Epithelial cell of proximal tubule (primary cell): Measurements from ENCODE around the gene AGAP3. TPM values are rescaled to one million over a fixed set of nuclear protein-coding genes. Genes with fewer than 3 reads are reported as not detected.

Source experiments
- DNase-seq: peaks from one replicate; pipeline ENCODE4 v3.0.0-alpha.2; 2011; ENCODE audit warnings: low read depth
- H3K4me3 ChIP-seq: 2 replicates; pipeline ENCODE4 v1.5.1; 2011; ENCODE audit warnings: low read depth, mild to moderate bottlenecking, low read length
- total RNA-seq: library from RNA; depleted of rRNA; stranded (reverse); fragments of >200 nt; gene quantifications from 2 replicates; pipeline ENCODE4 v1.2.3, GENCODE V29; 2015
- TF ChIP-seq, protein P1 (sequence below): conservative IDR thresholded peaks from 2 replicates; pipeline ENCODE4 v1.5.1; 2012; ENCODE audit warnings: low read depth, mild to moderate bottlenecking, low read length

Gene AGAP3
- total RNA-seq, 1 donor from 2014 or later = 60.1 TPM

DNA sequence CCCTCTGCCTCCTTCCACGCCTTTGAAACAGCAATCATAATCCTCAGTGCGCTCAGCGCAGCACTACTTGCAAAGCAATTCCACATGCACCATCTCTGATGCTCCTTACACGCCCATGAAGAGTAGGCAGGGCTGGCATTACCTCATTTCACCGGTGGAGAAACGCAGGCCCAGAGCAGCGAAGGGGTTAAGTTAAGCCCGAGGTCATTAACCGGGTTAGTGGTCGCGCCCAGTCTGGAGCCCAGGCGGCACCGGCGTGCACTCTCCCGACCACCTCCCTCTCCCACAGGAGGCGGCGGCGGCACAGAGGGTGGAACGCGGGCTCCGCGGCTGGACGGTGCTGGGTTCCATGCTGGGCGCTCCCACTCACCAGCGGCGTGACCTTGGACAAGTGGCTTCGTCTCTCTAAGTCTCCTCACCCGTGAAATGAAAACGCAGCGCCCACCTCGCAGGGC lies 6.2 kb upstream of the AGAP3 start:
- no peak for DNase-seq
- H3K4me3 ChIP-seq = peak overlapping the region; percentile 95
- TF ChIP-seq, protein P1, sequence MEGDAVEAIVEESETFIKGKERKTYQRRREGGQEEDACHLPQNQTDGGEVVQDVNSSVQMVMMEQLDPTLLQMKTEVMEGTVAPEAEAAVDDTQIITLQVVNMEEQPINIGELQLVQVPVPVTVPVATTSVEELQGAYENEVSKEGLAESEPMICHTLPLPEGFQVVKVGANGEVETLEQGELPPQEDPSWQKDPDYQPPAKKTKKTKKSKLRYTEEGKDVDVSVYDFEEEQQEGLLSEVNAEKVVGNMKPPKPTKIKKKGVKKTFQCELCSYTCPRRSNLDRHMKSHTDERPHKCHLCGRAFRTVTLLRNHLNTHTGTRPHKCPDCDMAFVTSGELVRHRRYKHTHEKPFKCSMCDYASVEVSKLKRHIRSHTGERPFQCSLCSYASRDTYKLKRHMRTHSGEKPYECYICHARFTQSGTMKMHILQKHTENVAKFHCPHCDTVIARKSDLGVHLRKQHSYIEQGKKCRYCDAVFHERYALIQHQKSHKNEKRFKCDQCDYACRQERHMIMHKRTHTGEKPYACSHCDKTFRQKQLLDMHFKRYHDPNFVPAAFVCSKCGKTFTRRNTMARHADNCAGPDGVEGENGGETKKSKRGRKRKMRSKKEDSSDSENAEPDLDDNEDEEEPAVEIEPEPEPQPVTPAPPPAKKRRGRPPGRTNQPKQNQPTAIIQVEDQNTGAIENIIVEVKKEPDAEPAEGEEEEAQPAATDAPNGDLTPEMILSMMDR = no peak

DNA sequence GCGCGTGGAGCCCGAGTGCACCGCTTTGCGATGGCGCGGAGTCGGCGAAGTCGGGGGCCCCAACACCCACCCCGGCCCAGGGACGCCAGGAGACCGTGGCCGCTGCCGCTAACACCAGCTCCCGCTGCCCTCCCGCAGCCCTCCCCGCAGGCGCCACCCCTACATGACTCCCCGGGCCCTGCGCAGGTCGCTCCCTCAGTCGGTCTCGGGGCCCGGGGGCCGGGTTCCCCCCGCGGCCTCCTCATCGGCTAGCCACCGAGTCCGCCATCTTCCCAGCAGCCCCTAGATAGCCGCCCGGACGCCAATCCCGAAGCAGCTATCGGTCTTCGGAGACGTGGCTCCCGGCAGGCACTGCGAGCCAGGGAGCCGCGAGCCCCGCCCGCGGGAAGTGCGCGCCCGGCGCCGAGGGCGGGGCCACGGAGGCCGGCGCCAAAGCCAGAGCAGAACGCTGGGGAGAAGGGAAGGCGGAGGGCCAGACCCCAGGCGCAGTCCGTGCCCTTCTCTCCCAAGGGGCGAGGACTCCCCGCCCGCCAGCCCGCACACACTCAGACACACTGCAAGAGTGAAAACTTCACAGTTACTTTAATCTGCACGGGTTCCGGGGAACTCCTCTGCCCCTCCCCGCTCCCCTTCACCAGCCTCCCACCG lies 5.6 kb upstream of the AGAP3 start, which contains the start of gene FASTK:
FASTK (minus strand) TSS at position 288 of the 648 bp plus-strand sequence; CDS start at position 245, 43 bp downstream.
- no peak for DNase-seq
- TF ChIP-seq, protein P1 = no peak
- peak within 1 kb of the TSS; percentile 95 for H3K4me3 ChIP-seq

DNA sequence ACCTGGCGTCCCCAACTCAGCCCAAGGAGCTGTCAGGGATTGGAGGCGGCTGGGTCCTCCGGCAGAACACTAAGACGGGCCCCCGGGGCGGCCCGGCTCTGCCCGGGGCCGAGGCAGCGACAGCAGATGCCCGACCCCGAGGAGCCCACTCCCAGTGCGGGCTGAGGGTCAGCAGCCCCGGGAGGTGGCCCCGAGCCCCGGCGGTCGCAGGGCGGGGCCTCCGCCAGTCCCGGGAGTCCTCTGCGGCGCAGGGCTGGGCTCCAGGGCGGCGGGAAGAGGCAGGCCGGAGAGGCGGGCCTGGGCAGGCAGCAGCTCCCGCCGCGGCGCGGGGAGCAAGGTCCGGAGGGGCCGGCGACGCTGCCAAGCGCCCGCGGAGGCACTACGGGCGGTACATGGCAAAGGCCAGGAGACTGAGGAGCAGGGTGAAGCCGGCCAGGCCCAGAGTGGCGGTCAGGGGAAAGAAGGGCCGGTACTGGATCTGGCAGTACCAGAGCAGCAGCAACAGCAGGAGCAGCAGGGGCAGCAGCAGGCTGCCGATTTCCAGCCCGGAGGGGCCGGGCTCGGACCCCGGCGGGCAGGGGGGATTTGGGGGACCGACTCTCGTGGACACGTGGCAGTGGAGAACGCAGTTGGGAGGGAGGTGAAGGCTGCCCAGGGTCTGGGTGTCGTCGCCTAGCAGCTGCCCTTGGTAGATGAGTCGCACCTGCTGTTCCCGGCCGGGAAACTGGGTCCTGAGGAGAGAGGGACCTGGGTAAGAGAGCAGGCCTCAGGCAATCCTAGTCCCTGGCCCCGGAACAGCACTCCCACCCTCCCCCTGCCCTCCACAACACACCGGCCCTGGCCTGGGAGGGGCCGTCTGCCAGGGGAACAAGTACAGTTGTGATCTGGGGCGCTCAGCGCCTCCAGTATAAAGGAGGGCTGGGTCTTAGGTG lies 4.8 kb upstream of the AGAP3 start:
- no peak for DNase-seq
- peak overlapping the region; percentile 95 for H3K4me3 ChIP-seq
- TF ChIP-seq, protein P1 = no peak

DNA sequence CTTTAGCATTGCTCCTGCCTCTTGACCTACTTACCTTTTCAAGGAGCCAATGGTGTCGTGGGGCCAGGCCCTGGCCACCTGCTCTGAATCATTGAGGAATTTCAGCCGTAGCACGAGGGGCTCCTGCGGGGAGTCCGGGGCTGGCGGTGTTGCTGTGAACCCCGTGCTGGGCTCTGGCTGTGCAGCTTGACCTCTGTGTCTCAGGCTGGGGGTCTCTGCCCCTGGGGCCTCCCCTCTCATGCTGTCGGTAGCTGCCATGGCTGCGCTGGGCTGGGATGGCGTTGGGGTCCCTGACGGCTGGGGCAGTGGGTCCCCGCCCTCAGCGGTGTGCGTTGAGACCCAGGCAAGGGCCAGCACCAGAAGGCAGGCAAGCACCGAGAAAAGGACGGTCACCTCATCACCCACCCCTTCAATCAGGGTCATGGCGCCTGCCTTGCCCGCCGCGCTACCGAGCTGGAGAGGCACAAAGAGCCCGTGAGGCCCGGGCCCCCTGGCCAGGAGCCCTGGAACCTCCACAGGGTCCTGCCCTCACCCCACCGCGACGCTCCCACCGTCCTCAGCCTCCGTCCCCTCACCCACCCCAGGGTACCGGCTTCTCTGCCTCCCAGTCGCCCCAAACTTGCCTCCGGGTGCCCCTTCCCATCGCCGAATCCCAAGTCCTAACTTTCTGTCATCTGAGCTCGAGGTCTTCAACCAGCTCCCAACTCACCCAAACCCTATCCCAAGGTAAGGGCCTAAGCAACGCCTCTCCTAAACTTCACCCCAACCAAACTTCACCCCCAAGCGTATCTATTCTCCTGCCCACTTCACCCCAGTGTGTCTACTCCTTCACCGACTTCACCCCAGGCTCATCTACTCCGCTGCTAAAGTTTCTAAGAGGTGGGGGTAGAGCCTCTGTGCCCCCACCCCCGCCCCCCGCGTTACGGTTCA lies 3.9 kb upstream of the AGAP3 start:
- DNase-seq = no peak
- TF ChIP-seq, protein P1 = no peak
- peak overlapping the region; percentile 95 for H3K4me3 ChIP-seq

DNA sequence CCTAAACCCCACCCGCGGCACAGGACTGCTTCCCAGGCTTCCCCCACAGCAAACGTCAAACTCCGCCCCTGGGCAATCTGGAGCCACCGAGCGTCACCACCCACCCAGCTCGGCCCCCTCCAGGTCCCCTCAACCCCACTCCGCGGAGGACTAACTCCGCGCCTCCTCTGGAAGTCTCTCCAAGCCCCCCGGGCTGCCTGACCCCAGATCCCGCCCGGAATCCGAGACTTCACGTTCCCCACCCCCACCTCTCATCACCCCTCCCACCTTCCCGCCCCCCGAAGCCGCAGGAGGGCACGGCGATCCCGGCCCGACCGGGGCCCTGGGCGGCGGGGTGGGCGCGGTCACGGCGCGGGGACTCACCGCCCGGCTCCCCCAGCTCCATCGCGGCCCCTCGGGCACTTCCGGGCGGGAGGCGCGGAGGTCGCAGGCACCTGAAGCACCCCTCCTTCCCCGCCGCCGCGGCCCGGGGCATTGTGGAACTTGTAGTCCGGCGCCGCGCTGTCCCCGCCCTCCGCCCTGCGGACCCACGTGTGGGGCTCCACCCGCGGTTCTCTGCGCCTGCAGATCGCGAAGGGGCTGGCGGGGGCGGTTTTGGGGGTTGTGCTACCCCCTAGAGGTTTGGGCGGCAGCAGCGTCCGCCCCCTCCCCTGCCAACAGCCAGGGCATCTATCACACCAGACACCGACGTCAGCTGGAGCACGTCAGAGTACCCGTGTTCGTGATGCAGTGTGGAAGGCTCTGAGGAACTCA lies 3.0 kb upstream of the AGAP3 start, which contains the start of gene TMUB1:
TMUB1 (minus strand) TSS at position 423 of the 753 bp plus-strand sequence. CDS start 930 bp downstream, outside the sequence.
- TF ChIP-seq, protein P1 = no peak
- peak within 1 kb of the TSS; percentile 95 for H3K4me3 ChIP-seq
- DNase-seq = no peak

DNA sequence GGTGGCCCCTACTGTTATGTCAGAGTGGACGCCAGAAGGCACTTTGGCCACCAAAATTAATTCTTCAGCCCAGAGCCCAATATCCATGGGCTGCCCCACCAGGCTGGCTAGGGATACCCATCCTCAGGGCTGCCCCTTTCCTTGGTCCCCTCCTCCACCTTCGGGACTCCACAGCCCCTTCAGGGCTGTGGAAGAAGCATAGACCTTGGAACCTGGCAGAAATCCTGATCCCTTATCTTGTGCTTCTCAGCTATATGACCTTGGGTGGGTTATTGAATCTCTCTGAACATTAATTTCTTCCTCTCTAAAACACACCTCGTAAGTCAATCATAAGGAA lies 2.5 kb upstream of the AGAP3 start:
- TF ChIP-seq, protein P1 = no peak
- peak overlapping the region; percentile 95 for H3K4me3 ChIP-seq
- no peak for DNase-seq
